HS-27A (cell line): ENCODE measurements around the gene INPP5E.
"Not testable (repeated sequence)": the region's sequence is repeated elsewhere in the genome, so short reads cannot be mapped to it uniquely, and the experiment has no call there.

Experiments
- DNase-seq: peaks from one replicate; pipeline ENCODE4 v3.0.0-alpha.2; 2012; ENCODE audit warnings: low read depth, missing footprints

INPP5E gene

GRCh38 chr9:136429075-136429628 lies 10.5 kb downstream of the INPP5E start:
- DNase-seq = no peak

DNA sequence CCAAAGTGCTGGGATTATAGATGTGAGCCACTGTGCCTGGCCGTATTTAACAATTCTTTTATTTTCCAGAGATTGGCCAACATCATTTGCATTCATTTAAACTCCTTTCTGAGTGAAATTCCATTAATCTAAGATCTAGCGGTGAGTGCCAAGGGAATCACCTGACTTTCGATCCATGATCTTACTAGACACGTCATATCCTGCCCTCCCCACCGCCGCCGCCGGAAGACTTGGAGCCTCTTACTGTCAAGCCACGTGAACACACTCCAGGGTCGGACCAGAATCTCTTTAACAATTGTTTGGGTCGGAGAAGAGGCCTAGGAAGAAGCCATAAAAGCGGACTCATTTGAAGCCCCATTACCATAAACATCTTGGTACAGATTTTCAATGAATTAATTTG lies 12.9 kb downstream of the INPP5E start:
- DNase-seq = no peak

DNA sequence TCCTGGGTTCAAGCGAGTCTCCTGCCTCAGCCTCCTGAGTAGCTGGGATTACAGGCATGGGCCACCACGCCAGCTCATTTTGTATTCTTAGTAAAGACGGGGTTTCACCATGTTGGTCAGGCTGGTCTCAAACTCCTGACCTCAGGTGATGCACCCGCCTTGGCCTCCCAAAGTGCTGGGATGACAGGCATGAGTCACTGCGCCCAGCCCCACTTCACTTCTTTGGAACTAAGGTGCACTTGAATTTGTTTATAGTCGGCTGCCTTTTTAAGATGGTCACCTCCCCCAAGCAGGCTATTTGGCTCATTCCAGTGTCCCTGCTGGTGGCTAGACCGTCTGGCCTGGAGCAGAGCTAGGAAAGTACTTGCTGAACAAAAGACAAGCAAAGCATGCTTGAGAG lies 14.3 kb downstream of the INPP5E start:
- not testable (repeated sequence) for DNase-seq

GRCh38 chr9:136424750-136425362 lies 14.8 kb downstream of the INPP5E start:
- DNase-seq = no peak

GRCh38 chr9:136423432-136424146 lies 16.1 kb downstream of the INPP5E start:
- no peak for DNase-seq

GRCh38 chr9:136422876-136423275 lies 16.8 kb downstream of the INPP5E start:
- DNase-seq = no peak

DNA sequence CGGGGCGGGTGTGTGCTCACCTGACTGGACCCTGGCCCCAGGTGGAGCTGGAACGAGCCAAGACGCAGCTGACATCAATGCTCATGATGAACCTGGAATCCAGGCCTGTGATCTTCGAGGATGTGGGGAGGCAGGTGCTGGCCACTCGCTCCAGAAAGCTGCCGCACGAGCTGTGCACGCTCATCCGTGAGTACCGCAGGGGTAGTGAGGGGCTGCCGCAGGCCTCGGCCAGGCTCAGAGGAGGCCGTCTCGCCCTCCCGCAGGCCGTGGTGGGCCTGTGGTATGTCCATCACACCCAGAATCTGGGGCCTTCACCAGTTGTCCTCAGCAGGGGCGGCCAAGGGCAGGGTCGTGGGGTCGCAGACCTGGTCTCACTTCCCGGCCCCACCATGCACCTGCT lies 17.9 kb downstream of the INPP5E start:
- DNase-seq = no peak

DNA sequence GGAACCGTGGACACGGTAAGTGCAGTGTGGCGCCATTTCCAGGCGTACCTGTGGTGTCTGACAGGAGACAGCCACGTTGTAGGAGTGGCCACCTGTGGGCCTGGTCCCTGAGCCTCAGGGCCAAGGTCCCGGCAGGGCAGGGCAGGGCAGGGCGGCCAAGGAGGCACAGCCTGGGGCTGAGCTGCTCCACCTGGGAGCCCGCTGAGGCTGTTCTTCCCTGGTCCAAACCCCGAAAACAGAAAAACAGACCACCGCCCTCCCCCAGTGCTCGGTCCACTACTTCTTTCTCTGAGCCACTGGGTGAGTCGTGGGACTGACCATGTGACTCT lies 20.6 kb downstream of the INPP5E start:
- DNase-seq = no peak

- DNase-seq = no peak
These were observed 21.2 kb downstream of the INPP5E start for GRCh38 chr9:136418182-136419091.

DNA sequence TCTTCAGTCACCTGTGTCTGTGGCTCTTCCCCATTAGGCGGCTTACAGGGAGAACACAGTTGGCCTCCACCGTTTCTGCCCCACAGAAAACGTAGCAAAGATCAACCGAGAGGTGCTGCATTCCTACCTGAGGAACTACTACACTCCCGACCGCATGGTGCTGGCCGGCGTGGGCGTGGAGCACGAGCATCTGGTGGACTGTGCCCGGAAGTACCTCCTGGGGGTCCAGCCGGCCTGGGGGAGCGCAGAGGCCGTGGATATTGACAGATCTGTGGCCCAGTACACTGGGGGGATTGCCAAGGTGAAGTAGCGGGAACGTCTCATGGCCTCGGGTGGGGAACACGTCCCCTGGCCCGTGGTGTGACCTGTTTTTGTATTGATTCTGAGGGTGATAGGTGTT lies 22.7 kb downstream of the INPP5E start:
- DNase-seq = no peak

DNA sequence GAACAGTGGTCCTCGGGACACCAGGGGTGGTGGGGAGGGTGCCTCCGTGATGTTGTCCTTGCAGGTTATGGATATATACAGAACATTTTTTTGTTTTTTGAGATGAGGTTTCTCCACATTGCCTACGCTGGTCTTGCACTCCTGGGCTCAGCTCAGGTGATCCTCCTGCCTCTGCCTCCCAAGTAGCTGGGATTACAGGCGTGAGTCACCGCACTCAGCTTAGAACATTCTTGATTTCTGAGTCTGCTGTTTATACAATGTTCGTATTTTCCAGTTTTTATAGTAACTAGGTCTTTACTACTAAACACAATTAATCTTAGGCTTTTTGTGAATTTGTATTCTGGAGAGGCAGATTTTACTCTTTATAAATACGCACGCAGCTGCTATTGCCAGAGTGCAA lies 23.2 kb downstream of the INPP5E start:
- no peak for DNase-seq

GRCh38 chr9:136412962-136413361 lies 26.7 kb downstream of the INPP5E start:
- no peak for DNase-seq

GRCh38 chr9:136411378-136411777 lies 28.3 kb downstream of the INPP5E start:
- DNase-seq = no peak

DNA sequence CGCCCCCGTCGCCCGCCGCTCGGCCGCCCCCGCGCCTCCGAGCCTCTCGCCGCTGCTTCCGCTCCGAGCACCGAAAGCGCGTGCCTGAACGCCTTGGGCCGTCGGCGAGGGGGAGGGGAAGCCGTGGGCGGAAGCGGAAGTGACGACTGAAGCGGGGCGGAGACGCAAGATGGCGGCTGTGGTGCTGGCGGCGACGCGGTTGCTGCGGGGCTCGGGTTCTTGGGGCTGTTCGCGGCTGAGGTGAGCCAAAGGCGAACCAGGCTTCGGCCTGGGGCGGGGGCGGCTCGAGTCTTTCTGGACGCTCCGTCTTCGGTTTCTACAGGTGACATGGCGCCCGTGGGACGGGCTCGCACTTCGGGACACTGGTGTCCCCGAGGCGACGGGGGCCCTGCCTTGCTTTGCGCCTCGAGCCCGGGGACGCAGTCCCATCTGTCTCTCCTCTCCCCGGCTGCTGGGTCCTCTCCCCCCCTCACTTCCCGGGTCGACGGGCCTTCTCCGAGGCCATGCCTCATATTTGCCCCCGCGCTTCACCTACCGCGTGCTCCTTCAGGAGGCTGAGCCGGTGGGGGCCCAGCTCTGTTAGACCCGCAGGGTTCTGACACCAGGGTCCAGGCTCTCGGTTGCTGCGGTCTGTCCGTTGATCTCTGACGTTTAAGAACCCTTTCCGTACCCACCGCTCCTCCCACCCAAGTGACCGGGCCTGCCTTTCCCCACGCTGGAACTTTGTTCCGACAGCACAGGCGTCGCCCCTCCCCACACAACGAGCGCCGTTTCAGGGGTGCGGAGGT lies 29.0 kb downstream of the INPP5E start, which contains the start of the genes ENTR1 and PMPCA:
Gene ENTR1 (minus strand): TSS at position 115 of the 788 bp plus-strand sequence. CDS start 217 bp downstream, outside the sequence.
Gene PMPCA (plus strand): TSS at position 159 of the 788 bp plus-strand sequence. CDS start 11 bp downstream, at position 170.
- DNase-seq = peak; percentile 39

- DNase-seq = no peak
These were observed 29.8 kb downstream of the INPP5E start for GRCh38 chr9:136409557-136410455.

DNA sequence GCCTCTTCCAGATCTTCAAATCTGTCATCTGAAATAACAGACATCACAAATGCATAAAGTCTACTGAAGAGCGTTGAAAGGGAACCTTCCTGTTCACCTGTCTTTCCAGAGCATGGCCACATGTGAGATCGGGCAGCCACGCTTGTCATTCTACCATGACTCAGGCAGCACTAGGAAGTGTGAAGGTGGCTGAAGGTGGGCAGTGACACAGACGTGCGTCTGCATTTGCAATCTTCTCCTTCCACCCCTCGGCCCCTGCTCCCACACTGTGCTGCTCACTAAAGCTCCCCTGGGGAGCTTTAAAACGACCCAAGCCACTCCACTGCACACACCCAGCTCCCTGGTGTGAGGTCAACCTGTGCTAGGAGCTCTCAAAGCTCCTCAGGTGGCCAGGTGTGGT lies 31.7 kb downstream of the INPP5E start:
- DNase-seq = no peak

GRCh38 chr9:136407061-136407460 lies 32.6 kb downstream of the INPP5E start:
- not testable (repeated sequence) for DNase-seq

- DNase-seq = not testable (repeated sequence)
These were observed 33.7 kb downstream of the INPP5E start for GRCh38 chr9:136405904-136406303.

GRCh38 chr9:136405481-136405880 lies 34.2 kb downstream of the INPP5E start:
- DNase-seq = no peak

DNA sequence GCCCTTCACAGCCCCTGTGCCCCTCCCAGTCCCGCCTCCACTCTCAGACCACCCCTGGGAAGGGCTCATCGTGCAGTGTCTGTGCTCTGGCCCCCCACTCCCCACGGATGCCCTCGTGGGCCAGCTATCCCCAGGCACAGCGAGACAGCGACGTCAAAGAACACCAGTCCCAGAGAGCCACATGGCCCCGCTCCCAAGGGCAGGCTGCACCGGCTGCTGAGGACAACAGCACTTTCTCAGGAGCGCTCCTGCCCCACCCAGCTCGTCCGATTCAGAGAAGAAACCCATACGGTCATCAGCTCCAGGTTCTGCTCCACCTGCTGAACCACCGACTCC lies 34.9 kb downstream of the INPP5E start:
- DNase-seq = no peak
